Naive thymus-derived CD4-positive, alpha-beta T cell (primary cell): ENCODE results near the gene KLF16. TPM values are rescaled to one million over a fixed set of nuclear protein-coding genes. Genes with fewer than 3 reads are reported as not detected.

Experiments used
- ATAC-seq: fragments of 150-1000 bp; cut with Tn5 transposase; 2 replicates; pipeline ENCODE4 v1.10.0; 2021; ENCODE audit warnings: mild to moderate bottlenecking, moderate library complexity
- CTCF ChIA-PET: fragments of 350-600 bp; sonication (Branson Sonifier 250); formaldehyde crosslinking; loops from one replicate; lab custom pipeline; 2021; ENCODE audit warnings: antibody characterized with exemption; lab: Charles Lee
- POLR2A ChIA-PET: fragments of 350-600 bp; sonication (Branson Sonifier 250); formaldehyde crosslinking; loops from one replicate; lab custom pipeline; 2021; ENCODE audit warnings: antibody characterized with exemption, inconsistent platforms; lab: Charles Lee
- DNase-seq, 9 donors: peaks; one replicate each; pipeline versions ENCODE4 v3.0.0 to v3.0.0-alpha.2; 2020 to 2022; ENCODE audit warnings: mixed read lengths in 1 of 9
- H3K27ac ChIP-seq: one replicate; pipeline ENCODE4 v1.7.0; 2013; ENCODE audit warnings: mild to moderate bottlenecking, low read depth, low read length, moderate library complexity
- H3K27me3 ChIP-seq, 2 donors: one replicate each; pipeline ENCODE4 v1.7.0; 2013; ENCODE audit warnings: low read length in 2 of 2, mild to moderate bottlenecking in 2 of 2, moderate library complexity in 2 of 2; ENCODE audit not compliant: control insufficient read depth in 2 of 2, insufficient read depth in 2 of 2
- H3K36me3 ChIP-seq, 3 experiments: 1 replicate in 2 of 3; 2 replicates in 1 of 3; pipeline ENCODE4 v1.7.0; 2013; ENCODE audit warnings: low read length in 3 of 3, mild to moderate bottlenecking in 3 of 3, moderate library complexity in 1 of 3; ENCODE audit not compliant: insufficient read depth in 3 of 3, control insufficient read depth in 2 of 3
- H3K4me1 ChIP-seq, 2 donors: one replicate each; pipeline ENCODE4 v1.7.0; 2013; ENCODE audit warnings: low read length in 2 of 2, mild to moderate bottlenecking in 2 of 2, moderate library complexity in 1 of 2; ENCODE audit not compliant: control insufficient read depth in 2 of 2, insufficient read depth in 2 of 2
- H3K4me3 ChIP-seq: 2 replicates; pipeline ENCODE4 v1.7.0; 2013; ENCODE audit warnings: mild to moderate bottlenecking, low read length
- H3K9me3 ChIP-seq, 3 experiments: 1 replicate in 2 of 3; 2 replicates in 1 of 3; pipeline ENCODE4 v1.7.0; 2013; ENCODE audit warnings: low read length in 3 of 3; ENCODE audit not compliant: control insufficient read depth in 2 of 3
- H3K27ac Mint-ChIP-seq, 9 donors: one replicate each; pipeline ENCODE4 v1.8.0; 2020 to 2022; ENCODE audit warnings: mixed read lengths in 9 of 9, mild to moderate bottlenecking in 8 of 9, moderate library complexity in 5 of 9, inconsistent platforms in 2 of 9
- H3K27me3 Mint-ChIP-seq, 5 donors: one replicate each; pipeline ENCODE4 v1.8.0; 2021 to 2022; ENCODE audit warnings: mixed read lengths in 5 of 5, mild to moderate bottlenecking in 1 of 5
- H3K36me3 Mint-ChIP-seq, 5 donors: one replicate each; pipeline ENCODE4 v1.8.0; 2020 to 2022; ENCODE audit warnings: mixed read lengths in 5 of 5, mild to moderate bottlenecking in 3 of 5, inconsistent platforms in 1 of 5
- H3K4me1 Mint-ChIP-seq, 7 donors: one replicate each; pipeline ENCODE4 v1.8.0; 2020 to 2022; ENCODE audit warnings: mixed read lengths in 7 of 7, mild to moderate bottlenecking in 3 of 7, inconsistent platforms in 1 of 7
- H3K4me3 Mint-ChIP-seq, 10 donors: one replicate each; pipeline ENCODE4 v1.8.0; 2020 to 2022; ENCODE audit warnings: mild to moderate bottlenecking in 10 of 10, mixed read lengths in 10 of 10, moderate library complexity in 6 of 10, inconsistent platforms in 2 of 10
- H3K9me3 Mint-ChIP-seq, 11 donors: one replicate each; pipeline ENCODE4 v1.8.0; 2020 to 2022; ENCODE audit warnings: mixed read lengths in 11 of 11, mild to moderate bottlenecking in 4 of 11, inconsistent platforms in 1 of 11, moderate library complexity in 1 of 11
- intact Hi-C, 2 donors: fragments of 100-400 bp; cut with micrococcal nuclease; formaldehyde crosslinking; loops; one replicate each; pipeline ENCODE4 v1.15.1; 2023
- polyA plus RNA-seq, 2 donors: library from polyadenylated mRNA; unstranded; fragments of 300-500 nt; fragmentation: Illumina TruSeq; gene quantifications; one replicate each; pipeline ENCODE4 v1.2.3, GENCODE V29; 2021
- total RNA-seq, 6 experiments: library from RNA in 5 of 6; stranded (reverse) in 5 of 6; gene quantifications; 1 replicate in 5 of 6; 2 replicates in 1 of 6; pipeline ENCODE4 v1.2.3 and lab custom pipeline; 2021 to 2026

The KLF16 gene
- total and polyA plus RNA-seq, 7 experiments from 2014 or later = 0.41 to 65.2 (median 20.8) TPM

DNA sequence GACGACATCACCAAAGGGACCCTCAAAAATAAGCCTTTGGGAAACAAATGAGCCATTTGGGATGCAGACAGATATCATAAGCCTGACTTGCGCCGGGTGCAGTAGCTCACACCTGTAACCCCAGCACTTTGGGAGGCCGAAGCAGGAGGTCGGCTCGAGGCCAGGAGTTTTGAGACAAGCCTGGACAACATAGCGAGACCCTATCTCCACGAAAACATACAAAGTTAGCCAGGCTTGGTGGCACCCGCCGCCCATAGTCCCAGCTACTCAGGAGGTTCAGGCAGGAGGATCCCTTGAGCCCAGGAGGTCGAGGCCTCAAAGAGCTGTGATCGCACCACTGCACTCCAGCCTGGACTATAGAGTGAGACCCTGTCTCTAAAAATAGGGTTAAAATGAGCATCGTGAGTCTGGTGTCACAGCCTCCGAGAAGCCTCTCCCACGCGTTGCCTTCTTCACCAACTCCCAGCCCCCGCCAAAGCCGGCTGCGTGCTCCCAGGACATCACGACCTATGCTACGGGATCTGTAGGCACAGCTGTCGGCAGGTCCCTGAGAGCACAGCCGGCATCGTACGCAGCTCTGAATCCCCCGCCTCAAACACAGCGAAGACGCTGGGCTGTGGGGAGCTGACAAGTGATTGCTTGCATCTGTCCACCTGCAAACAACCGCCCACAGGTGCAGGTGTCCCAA lies 16.7 kb downstream of the KLF16 start:
- Mint-ChIP-seq H3K27me3 (no peaks in the 10 kb centered on the region), H3K36me3 (no peaks in the 10 kb centered on the region), H3K4me3 (peak overlapping the region; percentile 83 to 95 (median 91)), H3K27ac (peak overlapping the region; percentile 81 to 95 (median 89)), H3K9me3 (no peaks in the 10 kb centered on the region), H3K4me1 (peaks cover 38 to 75% (median 56%) of the 10 kb centered on the region in 7 donors)
- H3K9me3 ChIP-seq = no peaks in the 10 kb centered on the region
- intact Hi-C loops = loop anchor here in 1 of 2 donors (5.0 kb wide), 1 partner anchor 254 kb away; the partner anchor contains the start of gene MBD3
- peak overlapping the region; percentile 85 for H3K4me3 ChIP-seq
- no peaks in the 10 kb centered on the region for H3K27me3 ChIP-seq
- ATAC-seq (no peak), DNase-seq (no peak)
- H3K27ac ChIP-seq = peak overlapping the region; percentile 99
- ChIA-PET CTCF (interaction anchor here (0.5 to 1.5 kb wide), 3 partner anchors 21 to 859 kb away, joined by 3 to 4 read pairs (median 3); no protein-coding TSS in a partner anchor), POLR2A (interaction anchor here (0.5 to 1.5 kb wide), 4 partner anchors 9 to 30 kb away, joined by 3 to 5 read pairs (median 4); no protein-coding TSS in a partner anchor)
- peaks cover 23 to 55% of the 10 kb centered on the region in 2 donors for H3K4me1 ChIP-seq
- peaks cover 0 to 27% (median 0%) of the 10 kb centered on the region in 3 experiments for H3K36me3 ChIP-seq

DNA sequence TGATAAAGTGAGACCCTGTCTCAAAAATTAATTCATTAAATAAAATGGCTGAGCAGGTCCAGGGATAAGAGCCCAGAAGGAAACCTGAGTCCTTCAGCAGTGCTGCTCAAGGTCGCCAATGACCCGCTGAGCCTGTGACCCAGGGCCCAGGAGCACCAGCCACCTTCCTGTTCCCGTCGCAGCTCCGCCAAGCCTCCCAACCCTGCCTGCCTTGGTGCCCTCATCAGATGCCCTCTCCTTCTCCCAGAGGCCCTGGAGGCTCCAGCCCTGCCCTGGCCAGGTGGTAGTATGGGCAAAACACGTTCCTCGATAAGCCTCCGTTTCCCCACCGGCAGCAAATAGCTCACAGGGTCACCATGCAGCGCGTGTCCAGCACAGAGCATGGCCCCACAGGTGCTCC lies 17.7 kb downstream of the KLF16 start:
- no peak overlapping the region for H3K27ac ChIP-seq
- H3K4me1 ChIP-seq = peaks cover 23 to 49% of the 10 kb centered on the region in 2 donors
- Mint-ChIP-seq H3K4me1 (peaks cover 40 to 77% (median 56%) of the 10 kb centered on the region in 7 donors), H3K9me3 (no peaks in the 10 kb centered on the region), H3K36me3 (no peaks in the 10 kb centered on the region), H3K4me3 (peak overlapping the region in 7 of 10 donors; percentile 75 to 94 (median 90)), H3K27me3 (no peaks in the 10 kb centered on the region), H3K27ac (peak overlapping the region in 6 of 9 donors; percentile 57 to 93 (median 80))
- intact Hi-C loops = loop anchor here in 1 of 2 donors (5.0 kb wide), 1 partner anchor 253 kb away; the partner anchor contains the start of gene MBD3
- peak overlapping the region; percentile 3 for H3K4me3 ChIP-seq
- H3K27me3 ChIP-seq = no peaks in the 10 kb centered on the region
- H3K9me3 ChIP-seq = no peaks in the 10 kb centered on the region
- ATAC-seq (no peak), DNase-seq (no peak)
- POLR2A ChIA-PET = interaction anchor here (1.0 kb wide), 1 partner anchor 12 kb away, joined by 3 read pairs; no protein-coding TSS in a partner anchor
- peaks cover 0 to 27% (median 0%) of the 10 kb centered on the region in 3 experiments for H3K36me3 ChIP-seq
- CTCF ChIA-PET = no interaction called here

DNA sequence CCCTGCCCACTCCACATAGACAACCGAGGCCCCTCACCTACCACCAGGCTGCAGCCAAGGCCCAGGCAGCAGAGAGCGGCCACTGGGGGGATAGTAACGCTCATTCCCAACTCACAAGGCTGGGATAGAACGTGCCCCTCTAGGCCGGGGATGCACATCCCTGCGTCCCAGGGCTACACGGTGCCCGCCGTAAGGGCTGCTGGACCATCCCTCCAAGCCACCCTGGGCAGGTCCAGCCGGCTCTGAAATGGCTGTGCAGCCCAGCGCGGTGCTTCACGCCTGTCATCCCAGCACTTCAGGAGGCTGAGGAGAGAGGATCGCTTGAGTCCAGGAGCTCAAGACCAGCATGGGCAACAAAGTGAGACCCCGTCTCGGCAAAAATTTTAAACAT lies 18.3 kb downstream of the KLF16 start:
- Histone ChIP-seq H3K27ac (no peak overlapping the region), H3K9me3 (no peaks in the 10 kb centered on the region), H3K4me1 (peaks cover 23 to 49% of the 10 kb centered on the region in 2 donors), H3K4me3 (no peak overlapping the region), H3K27me3 (no peaks in the 10 kb centered on the region), H3K36me3 (peaks cover 0 to 30% (median 0%) of the 10 kb centered on the region in 3 experiments)
- peak overlapping the region in 1 of 9 donors; percentile 32 for H3K27ac Mint-ChIP-seq
- CTCF ChIA-PET = no interaction called here
- H3K27me3 Mint-ChIP-seq = no peaks in the 10 kb centered on the region
- ATAC-seq (no peak), DNase-seq (no peak)
- POLR2A ChIA-PET = no interaction called here
- peaks cover 41 to 79% (median 56%) of the 10 kb centered on the region in 7 donors for H3K4me1 Mint-ChIP-seq
- H3K4me3 Mint-ChIP-seq = peak overlapping the region in 5 of 10 donors; percentile 16 to 90 (median 21)
- H3K9me3 Mint-ChIP-seq = no peaks in the 10 kb centered on the region
- intact Hi-C loops = loop anchor here in 1 of 2 donors (5.0 kb wide), 1 partner anchor 253 kb away; the partner anchor contains the start of gene MBD3
- no peaks in the 10 kb centered on the region for H3K36me3 Mint-ChIP-seq

DNA sequence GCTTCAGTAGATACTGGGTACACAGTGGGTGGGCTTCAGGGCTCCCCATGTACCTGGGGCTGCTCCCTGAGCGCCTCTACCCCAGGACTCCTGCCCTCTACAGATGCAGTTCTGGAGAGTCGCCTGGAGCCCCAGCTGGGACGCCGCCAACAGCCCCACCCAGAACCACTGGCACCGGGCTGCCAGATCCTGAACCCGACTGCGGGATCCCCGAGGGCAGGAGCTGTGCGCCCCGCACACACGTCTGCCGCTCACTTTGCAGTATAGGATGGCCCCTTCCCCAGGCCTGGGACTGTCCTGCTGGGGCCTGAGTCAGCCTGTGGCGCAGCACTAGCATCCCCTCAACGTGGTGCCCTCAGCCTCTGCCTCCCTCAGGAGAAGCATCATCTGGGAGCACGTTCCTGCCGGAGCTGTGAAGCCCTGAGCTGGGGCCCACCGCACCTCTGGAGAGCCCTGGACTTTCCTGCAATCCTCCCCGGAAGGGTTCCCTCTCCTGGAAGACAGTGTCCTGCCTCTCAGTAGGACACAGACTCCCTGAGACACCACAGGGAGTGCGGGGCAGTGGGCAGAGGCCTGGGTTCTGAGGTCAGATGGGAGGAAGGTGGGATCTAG lies 18.8 kb downstream of the KLF16 start:
- ChIA-PET CTCF (no interaction called here), POLR2A (no interaction called here)
- no peak for DNase-seq
- Histone ChIP-seq H3K4me1 (peaks cover 23 to 49% of the 10 kb centered on the region in 2 donors), H3K9me3 (no peaks in the 10 kb centered on the region), H3K27ac (no peak overlapping the region), H3K27me3 (no peaks in the 10 kb centered on the region), H3K4me3 (no peak overlapping the region), H3K36me3 (peaks cover 0 to 35% (median 0%) of the 10 kb centered on the region in 3 experiments)
- peaks cover 39 to 79% (median 56%) of the 10 kb centered on the region in 7 donors for H3K4me1 Mint-ChIP-seq
- H3K4me3 Mint-ChIP-seq = peak overlapping the region in 5 of 10 donors; percentile 16 to 90 (median 21)
- no peaks in the 10 kb centered on the region for H3K9me3 Mint-ChIP-seq
- ATAC-seq = no peak
- no peaks in the 10 kb centered on the region for H3K27me3 Mint-ChIP-seq
- H3K36me3 Mint-ChIP-seq = no peaks in the 10 kb centered on the region
- intact Hi-C loops = loop anchor here in 1 of 2 donors (5.0 kb wide), 1 partner anchor 252 kb away; the partner anchor contains the start of gene MBD3
- no peak overlapping the region for H3K27ac Mint-ChIP-seq

DNA sequence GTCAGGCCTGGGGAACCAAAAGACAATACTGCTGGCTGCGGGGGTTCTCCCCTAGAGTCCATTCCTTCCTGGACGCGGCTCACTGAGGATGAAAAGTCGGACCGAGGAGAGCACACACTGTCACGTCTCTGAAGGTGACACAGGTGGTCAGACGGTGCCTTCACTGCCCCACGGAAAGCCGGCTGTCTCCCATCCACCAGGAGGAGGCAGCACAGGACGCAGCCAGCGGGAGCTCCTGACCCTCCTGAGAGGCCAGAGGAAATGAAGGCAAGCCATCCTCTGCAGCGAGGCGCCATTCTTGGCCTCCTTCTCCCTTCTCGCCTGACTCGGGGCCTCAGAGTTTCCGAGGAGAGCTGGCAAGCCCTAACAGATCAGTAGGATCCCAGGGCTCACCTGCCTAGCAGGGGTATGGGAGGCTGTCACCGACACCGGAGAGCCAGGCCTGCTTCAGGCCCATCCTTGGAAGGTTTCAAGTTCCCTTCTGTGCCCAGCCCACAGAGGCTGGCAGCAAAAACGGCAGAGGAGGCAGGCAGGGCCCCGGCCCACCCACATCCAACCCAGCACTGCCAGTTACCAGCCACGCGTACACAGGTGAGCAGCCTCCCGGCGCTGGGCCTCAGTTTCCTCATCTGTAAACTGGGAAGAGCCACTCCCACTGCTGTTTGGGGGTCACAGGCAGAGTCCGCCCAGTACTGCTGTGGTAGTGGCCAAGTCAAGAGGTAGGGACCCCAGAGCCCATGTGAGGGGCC lies 19.6 kb downstream of the KLF16 start:
- Mint-ChIP-seq H3K27me3 (no peaks in the 10 kb centered on the region), H3K4me3 (peak overlapping the region in 2 of 10 donors; percentile 16 to 90), H3K4me1 (peaks cover 37 to 78% (median 53%) of the 10 kb centered on the region in 7 donors), H3K9me3 (no peaks in the 10 kb centered on the region), H3K27ac (peak overlapping the region in 1 of 9 donors; percentile 52), H3K36me3 (no peaks in the 10 kb centered on the region)
- H3K4me3 ChIP-seq = no peak overlapping the region
- ChIA-PET POLR2A (no interaction called here), CTCF (no interaction called here)
- no peaks in the 10 kb centered on the region for H3K9me3 ChIP-seq
- H3K27me3 ChIP-seq = no peaks in the 10 kb centered on the region
- peaks cover 23 to 47% of the 10 kb centered on the region in 2 donors for H3K4me1 ChIP-seq
- intact Hi-C loops = no loop called here
- no peak overlapping the region for H3K27ac ChIP-seq
- ATAC-seq (no peak), DNase-seq (no peak)
- peaks cover 0 to 40% (median 0%) of the 10 kb centered on the region in 3 experiments for H3K36me3 ChIP-seq

DNA sequence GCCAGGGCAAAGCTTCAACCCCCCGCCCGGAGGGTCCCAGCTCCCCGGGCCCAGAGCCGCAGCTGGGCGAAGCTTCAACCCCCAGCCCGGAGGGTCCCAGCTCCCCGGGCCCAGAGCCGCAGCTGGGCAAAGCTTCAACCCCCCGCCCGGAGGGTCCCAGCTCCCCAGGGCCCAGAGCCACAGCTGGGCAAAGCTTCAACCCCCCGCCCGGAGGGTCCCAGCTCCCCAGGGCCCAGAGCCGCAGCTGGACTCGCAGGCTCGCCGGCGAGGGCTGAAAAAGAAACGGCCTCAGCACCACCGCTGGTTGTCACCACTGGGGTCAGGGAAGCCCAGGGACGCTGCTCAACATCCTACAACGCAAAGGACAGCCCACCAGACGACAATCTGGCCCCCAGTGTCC lies 20.3 kb downstream of the KLF16 start:
- Mint-ChIP-seq H3K36me3 (no peaks in the 10 kb centered on the region), H3K4me3 (peak overlapping the region in 1 of 10 donors; percentile 62), H3K4me1 (peaks cover 35 to 81% (median 54%) of the 10 kb centered on the region in 7 donors), H3K27ac (no peak overlapping the region), H3K9me3 (no peaks in the 10 kb centered on the region), H3K27me3 (no peaks in the 10 kb centered on the region)
- Histone ChIP-seq H3K27ac (no peak overlapping the region), H3K27me3 (no peaks in the 10 kb centered on the region), H3K36me3 (peaks cover 0 to 40% (median 0%) of the 10 kb centered on the region in 3 experiments), H3K4me1 (peaks cover 23 to 45% of the 10 kb centered on the region in 2 donors), H3K9me3 (no peaks in the 10 kb centered on the region), H3K4me3 (no peak overlapping the region)
- POLR2A ChIA-PET = no interaction called here
- ATAC-seq (no peak), DNase-seq (no peak)
- CTCF ChIA-PET = interaction anchor here (0.7 kb wide), 1 partner anchor 17 kb away, joined by 3 read pairs; no protein-coding TSS in a partner anchor
- intact Hi-C loops = no loop called here
